Fibroblast of villous mesenchyme (primary cell): ENCODE results near the gene ZSCAN5A. TPM values are rescaled to one million over a fixed set of nuclear protein-coding genes. Genes with fewer than 3 reads are reported as not detected.
A peak's percentile ranks its signal among the peaks of the same experiment; 100 is the strongest.

Source experiments
- DNase-seq: peaks from one replicate; pipeline ENCODE4 v3.0.0-alpha.2; 2010; ENCODE audit warnings: low read depth
- H3K4me3 ChIP-seq: 2 replicates; pipeline ENCODE4 v1.5.1; 2011; ENCODE audit warnings: low read depth, mild to moderate bottlenecking, low read length
- total RNA-seq: library from RNA; depleted of rRNA; stranded (reverse); fragments of >200 nt; gene quantifications from 2 replicates; pipeline ENCODE4 v1.2.3, GENCODE V29; 2012
- TF ChIP-seq, protein P1 (sequence below): IDR thresholded peaks from 2 replicates; pipeline ENCODE4 v1.5.1; 2012; ENCODE audit warnings: low read depth, mild to moderate bottlenecking, low read length; ENCODE audit not compliant: insufficient read depth

Gene ZSCAN5A
- total RNA-seq, 1 donor, result 6.5 TPM

DNA sequence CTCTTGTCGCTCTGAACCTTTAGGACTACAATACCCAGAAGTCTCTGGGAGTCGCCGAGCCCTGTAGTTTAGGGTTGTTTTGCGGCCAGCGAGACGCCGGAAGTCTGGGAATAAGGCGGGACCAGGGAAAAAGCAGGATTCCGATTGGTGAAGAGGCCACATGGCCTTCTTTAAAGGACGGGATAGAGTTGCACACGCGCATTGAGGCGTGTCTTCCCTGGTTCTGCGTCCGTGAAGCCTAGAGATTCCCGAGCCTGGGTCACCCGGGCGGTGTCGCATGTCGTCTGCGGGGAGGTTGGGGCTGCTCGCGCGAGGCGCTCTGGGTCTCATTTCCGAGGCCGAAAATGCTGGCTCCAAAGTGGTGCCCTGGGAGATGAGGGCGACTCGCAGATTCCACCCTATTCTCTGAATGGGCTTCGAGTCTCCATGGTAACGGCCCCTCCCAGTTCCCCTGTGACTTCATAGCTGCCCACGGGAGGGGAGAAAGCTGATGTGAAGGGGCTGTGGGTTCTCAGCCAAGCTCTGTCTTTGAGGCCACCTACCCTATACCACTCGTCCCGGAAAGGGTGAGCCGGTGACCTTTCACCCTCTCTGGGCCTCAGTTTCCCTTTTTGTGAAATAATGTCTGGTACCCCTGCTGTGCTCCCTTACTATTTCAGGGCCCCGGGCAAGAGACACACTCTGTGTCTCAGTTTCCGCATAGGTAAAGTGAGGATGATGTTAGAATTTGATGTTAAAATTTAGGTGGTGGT is 614 bp upstream of the ZSCAN5A start:
- DNase-seq, result peak; percentile 98
- H3K4me3 ChIP-seq, result peak overlapping the region; percentile 95
- TF ChIP-seq, protein P1, sequence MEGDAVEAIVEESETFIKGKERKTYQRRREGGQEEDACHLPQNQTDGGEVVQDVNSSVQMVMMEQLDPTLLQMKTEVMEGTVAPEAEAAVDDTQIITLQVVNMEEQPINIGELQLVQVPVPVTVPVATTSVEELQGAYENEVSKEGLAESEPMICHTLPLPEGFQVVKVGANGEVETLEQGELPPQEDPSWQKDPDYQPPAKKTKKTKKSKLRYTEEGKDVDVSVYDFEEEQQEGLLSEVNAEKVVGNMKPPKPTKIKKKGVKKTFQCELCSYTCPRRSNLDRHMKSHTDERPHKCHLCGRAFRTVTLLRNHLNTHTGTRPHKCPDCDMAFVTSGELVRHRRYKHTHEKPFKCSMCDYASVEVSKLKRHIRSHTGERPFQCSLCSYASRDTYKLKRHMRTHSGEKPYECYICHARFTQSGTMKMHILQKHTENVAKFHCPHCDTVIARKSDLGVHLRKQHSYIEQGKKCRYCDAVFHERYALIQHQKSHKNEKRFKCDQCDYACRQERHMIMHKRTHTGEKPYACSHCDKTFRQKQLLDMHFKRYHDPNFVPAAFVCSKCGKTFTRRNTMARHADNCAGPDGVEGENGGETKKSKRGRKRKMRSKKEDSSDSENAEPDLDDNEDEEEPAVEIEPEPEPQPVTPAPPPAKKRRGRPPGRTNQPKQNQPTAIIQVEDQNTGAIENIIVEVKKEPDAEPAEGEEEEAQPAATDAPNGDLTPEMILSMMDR, result no peak

DNA sequence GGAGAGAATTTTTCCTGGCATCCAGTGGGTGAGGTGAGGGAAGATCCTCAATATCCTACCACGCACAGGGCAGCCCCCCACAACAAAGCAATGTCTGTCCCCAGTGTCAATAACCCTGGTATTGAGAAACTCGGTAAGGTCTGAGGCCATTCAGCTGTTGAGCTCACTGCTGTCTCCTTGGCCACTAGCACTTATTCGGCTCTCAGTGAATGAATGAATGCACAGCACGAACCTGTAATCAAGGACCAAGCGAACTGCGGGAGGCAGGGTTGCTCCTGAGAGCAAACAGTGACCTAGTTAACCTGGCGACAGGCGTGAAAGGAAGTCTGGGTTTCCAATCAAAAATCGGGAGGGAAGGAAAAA is 640 bp downstream of the ZSCAN5A start:
- DNase-seq, result no peak
- TF ChIP-seq, protein P1, result no peak
- peak overlapping the region; percentile 95 for H3K4me3 ChIP-seq

DNA sequence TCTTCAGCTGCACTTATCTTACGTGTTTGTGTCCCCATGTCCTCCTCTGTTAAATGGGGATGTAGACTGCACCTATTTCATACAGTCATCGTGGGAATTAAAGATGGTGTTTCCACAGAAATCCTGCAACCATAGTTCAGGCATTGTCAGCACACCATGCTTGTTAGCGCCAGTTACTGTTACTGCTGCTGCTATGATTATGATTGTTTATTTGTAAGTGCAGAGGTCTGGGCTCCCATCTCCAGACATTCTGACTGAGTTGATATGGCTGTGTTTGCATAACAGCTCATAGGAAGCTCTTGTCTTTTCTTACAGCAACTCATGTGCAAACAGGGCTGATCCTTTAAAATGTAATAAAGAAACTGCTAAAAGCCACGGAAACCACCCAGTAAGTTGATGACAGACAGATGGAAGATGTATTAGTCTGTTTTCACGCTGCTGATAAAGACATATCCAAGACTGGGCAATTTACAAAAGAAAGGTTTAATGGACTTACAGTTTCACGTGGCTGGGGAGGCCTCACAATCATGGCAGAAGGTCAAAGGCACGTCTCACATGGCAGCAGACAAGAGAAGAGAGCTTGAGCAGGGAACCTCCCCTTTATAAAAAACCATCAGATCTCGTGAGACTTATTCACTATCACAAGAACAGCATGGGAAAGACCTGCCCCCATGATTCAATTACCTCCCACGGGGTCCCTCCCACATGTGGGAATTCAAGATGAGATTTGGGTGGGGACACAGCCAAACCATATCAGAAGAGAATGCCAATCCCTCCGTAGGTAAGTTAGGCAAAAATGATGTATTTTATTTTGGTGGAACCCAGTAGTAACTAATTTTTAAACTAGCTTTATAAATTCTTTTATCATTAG is 1.6 kb downstream of the ZSCAN5A start:
- no peak overlapping the region for H3K4me3 ChIP-seq
- TF ChIP-seq, protein P1, result no peak
- DNase-seq, result no peak

DNA sequence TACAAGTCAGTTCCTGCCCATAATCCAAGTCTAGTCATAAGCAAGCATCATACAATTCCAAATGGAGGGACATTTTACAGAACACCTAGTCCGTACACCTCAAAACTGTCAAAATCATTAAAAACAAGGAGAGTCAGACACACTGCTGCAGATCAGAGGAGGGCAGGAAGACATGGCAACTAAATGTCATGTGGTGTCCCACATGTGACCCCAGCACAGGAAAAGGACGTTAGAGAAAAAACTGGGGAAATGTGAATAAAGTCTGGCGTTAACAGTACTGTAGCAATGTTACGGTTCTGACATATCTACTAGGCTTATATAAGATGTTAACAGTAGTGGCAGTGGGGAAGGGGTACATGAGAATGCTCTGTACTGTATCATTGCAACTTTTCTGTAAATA is 2.3 kb downstream of the ZSCAN5A start:
- TF ChIP-seq, protein P1, result no peak
- no peak for DNase-seq
- H3K4me3 ChIP-seq, result no peak overlapping the region

DNA sequence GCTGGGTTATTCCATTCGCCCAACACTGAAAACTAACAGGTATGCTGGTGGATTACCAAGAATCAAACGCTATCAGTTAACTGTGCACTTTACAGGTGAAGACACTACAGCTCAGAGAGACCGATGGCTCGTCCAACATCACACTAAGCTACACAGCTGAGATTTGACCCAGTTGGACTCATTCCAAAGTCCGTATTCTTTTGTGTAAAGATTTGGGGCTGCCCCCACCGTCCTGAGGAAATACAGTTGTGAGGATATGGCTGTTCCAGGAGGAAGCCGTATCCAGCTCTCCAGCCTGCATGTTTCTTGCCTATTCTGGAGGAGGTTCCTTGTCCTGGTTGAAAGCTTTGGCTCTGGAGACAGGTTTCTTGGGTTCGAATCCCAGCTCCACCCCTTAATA is 4.2 kb downstream of the ZSCAN5A start:
- no peak for DNase-seq
- no peak overlapping the region for H3K4me3 ChIP-seq
- TF ChIP-seq, protein P1, result no peak

DNA sequence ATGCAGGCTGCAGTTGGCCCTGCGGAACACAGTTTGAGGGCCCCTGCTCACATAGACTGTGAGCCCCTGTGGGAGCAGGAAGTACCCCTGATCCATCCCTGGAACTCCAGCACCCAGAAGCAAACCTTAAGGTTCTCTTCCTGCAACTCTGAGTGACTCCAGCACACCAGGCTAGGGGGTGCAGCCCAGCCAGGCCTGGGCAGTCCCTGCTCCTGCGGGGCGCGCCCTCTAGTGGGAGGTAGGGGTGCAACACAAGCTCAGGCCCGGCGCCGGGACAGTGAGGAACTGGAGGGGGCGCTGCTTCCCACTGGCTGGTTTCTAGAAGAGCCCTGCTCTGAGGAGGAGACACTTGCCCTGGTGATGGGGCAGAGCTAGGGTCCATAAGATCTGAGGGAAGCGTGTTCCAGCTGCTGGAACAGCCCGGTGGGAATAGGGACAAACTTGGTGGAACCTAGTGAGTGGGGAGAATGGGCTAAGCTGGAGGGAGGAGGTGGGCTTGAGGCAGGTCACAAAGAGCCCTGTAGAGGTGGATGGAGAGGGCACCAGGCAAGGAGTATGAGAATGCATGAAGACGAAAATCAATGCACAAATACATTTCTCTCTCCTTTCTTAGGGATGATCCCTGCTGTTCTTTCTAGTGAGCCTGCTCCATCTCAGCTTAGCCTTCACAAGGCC is 5.0 kb downstream of the ZSCAN5A start:
- no peak overlapping the region for H3K4me3 ChIP-seq
- peak; percentile 32 for DNase-seq

More for the DNA sequence above, 5.0 kb downstream of the ZSCAN5A start:
- TF ChIP-seq, protein P1, result peak; percentile 78
